GM18868 (cell line): ENCODE data around the gene CERS6.
"Not testable (repeated sequence)": the region's sequence is repeated elsewhere in the genome, so short reads cannot be mapped to it uniquely, and the experiment has no call there.

Source experiments
- ATAC-seq: cut with Tn5 transposase; IDR thresholded peaks from one replicate; pipeline ENCODE4 v1.9.1; 2021; ENCODE audit warnings: mild to moderate bottlenecking, moderate library complexity; ENCODE audit not compliant: unreplicated experiment

The CERS6 gene

GRCh38 chr2:168466834-168467565 is 10.9 kb downstream of the CERS6 start:
- no peak for ATAC-seq

- no peak for ATAC-seq
Observed at GRCh38 chr2:168467729-168468128, 11.7 kb downstream of the CERS6 start.

DNA sequence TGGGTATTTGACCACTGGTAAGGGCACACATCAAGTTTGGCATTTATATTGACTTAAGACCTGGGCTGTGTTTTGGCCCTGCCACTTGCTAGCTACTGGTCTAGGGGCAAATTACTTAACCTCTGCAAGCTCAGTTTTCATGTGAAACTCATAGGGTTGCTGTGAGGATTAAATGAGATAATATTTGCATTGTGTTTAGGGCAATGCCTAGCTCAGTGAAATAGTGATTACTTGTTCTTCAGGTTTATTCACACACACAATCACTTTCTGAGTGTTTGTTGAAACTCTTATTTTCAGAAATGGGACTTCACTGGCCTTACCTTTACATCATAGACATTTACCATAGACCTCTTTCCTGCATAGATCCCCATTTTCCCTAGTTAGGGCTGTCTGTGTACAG is 12.3 kb downstream of the CERS6 start:
- no peak for ATAC-seq

- ATAC-seq: peak; percentile 76
Observed at GRCh38 chr2:168469281-168469988, 13.4 kb downstream of the CERS6 start.

DNA sequence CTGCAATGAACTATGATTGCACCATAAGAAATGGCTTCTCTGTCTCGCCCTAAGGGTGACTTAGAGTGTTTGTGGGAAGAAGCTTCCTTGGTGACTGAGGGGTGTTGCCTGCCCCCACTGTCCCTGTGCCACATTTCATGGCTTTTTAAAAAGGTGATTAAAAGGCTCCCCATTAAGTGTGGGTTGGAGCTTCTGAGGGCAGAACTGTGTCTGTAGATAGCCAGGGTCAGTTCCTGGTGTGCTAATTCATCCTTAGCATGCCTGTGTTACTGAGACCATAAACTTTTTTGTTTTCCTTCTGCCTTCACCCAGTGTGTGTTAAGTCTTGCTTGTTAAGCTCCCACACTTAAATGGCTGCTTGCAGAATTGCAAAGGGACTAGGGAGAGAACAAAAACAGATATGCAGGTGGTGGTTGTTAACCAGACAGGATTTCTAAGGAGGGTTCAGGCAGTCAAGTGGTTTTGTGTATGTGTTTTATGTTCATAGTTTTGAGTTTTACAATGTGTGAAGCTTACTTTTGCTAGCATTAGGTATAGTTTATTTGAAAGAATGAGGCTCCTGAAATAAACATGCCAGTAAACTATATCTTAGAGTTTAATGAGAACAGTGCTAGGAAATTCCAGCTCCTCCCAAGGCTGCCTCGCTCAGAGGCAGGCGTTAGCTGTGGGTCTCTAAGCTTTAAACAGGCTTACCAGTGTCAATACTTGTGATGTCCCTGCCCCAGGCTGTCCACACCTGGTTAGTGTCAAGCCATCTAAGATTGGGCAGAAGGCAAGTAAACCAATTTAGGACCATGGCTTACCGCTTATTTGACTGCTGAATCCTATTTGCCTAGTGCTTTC is 14.5 kb downstream of the CERS6 start:
- ATAC-seq: peak; percentile 24

DNA sequence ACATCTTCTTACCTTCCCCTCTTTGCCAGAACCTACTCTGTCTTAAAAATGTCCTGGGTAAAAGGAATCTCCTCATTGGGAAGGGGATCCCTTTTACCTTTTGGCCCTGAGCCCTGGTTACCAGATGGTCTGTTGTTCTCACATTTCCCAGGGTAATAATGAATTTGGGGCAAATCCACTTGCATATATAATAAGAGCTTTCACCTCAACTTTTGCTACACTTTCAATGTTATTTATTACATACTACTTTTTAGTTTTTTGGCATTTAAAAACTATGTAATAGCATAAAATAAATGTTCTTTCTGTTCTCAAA is 15.0 kb downstream of the CERS6 start:
- ATAC-seq: no peak

GRCh38 chr2:168475636-168476035 is 19.6 kb downstream of the CERS6 start:
- no peak for ATAC-seq

DNA sequence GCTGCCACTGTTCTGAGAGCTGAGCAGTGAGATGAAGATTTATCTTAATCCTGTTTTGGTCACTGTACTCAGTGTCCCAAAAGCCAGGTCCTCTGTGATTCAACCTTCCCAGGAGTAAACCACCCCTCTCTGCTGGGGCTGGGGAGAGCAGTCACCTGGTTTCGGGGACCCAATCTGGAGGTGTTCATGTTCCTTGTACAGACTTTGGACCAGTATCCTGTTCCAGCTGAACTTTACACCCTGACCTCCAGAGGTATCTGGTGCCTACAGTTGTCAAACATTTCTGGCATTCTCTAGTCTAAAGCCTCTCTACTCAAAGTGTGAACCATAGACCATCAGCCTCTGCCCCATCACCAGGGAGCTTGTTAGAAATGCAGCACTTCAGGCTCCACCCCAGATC is 22.1 kb downstream of the CERS6 start:
- ATAC-seq: no peak

DNA sequence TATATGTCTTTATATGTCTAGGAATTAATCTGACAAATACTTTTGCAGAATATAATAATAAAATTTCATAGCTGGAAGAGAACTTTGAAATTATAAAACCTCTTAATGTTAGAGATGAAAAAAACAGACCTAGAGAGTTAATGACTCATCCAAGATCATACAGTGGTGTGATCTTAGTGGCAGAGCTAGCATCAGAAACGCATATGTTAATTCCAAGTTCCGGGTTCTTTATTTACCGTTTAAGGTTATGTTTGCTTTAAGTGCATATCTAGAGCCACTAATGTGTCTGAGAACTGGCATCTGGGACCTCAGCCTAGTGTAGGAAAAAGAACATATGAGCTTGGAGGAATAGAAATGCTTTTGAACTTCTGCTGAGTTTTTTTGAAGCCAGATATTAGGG is 24.3 kb downstream of the CERS6 start:
- no peak for ATAC-seq

GRCh38 chr2:168480825-168481585 is 24.9 kb downstream of the CERS6 start:
- no peak for ATAC-seq

GRCh38 chr2:168482269-168482668 is 26.2 kb downstream of the CERS6 start:
- no peak for ATAC-seq

- ATAC-seq: no peak
Observed at GRCh38 chr2:168482952-168483831, 27.1 kb downstream of the CERS6 start.

DNA sequence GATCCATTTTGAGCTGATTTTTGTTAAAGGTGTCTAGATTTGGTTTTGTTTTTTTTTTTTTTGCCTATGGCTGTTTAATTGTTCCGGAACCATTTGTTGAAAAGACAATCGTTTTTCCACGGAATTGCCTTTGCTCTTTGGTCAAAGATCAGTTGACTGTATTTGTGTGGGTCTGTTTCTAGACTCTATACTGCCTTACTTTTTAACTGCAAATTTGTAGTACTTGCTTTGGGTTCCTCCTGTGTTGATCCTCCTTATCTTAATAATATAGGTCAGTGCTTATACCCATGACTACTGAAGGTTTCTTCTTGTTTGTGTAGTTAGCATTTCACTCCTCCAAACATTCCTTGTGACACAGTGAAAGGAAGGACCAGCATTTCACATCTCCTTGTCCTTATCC is 30.4 kb downstream of the CERS6 start:
- no peak for ATAC-seq

- peak; percentile 95 for ATAC-seq
Observed at GRCh38 chr2:168490015-168490874, 34.2 kb downstream of the CERS6 start.

DNA sequence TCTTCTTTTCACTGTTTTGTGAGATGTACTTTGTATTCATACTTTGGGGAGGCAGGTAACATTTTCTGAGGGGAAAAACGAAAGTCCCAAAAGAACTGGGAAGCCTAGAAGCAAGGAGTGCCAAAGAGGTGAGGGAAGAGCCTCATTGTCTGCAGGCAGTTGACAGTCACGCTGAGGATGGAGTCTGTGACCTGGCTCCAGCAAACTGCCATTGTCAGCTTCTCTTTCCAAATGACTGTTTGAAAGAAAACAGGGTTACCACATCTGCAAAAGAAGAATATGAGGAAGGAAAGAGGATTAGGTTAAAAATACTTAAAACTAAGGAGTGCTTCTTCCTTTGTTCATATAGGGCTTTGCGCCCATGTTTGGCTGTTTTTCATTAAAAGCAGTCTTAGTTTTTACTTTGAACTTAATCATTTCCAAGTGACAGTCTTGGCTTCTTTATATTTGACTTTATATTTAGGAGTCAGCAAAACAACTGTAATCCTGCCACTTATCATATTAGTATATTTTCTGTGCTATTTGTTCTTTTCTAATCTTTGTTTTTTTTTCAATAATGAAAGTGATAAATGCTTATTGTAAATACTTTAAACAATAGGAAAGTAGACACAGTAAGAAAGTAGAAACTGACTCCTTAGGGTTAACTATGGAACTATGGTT is 35.0 kb downstream of the CERS6 start:
- no peak for ATAC-seq

- ATAC-seq: not testable (repeated sequence)
Observed at GRCh38 chr2:168491728-168492127, 35.7 kb downstream of the CERS6 start.

DNA sequence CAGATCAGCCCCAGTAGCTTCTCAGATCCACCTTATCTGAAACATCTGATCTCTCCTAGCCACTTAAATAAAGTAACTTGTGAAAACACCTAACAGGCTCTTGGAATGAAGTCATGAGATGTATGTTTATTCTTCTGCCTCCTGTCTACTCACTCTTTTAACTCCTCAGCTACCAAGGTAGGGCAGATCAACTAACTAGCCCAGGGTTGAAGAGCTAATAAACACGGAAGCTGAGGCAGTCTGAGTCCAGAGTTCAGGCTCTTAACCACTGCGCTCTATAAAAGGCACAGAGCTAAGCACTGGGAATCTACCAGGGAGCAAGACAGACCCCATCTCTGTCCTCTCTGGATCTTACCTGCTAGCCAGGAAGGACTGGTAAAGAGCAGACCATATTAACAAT is 37.1 kb downstream of the CERS6 start:
- ATAC-seq: not testable (repeated sequence)

- ATAC-seq: no peak
Observed at GRCh38 chr2:168494190-168494711, 38.2 kb downstream of the CERS6 start.
